Measurements from ENCODE around the gene PCSK9.
"Not testable (repeated sequence)": the region's sequence is repeated elsewhere in the genome, so short reads cannot be mapped to it uniquely, and the experiment has no call there.

PCSK9 gene

GRCh38 chr1:55081905-55082296, 42.6 kb downstream of the PCSK9 start:
- DNase-seq: no peak

- no peak for DNase-seq
These were observed 44.9 kb downstream of the PCSK9 start for GRCh38 chr1:55084257-55084656.

GRCh38 chr1:55087439-55087838, 48.1 kb downstream of the PCSK9 start:
- DNase-seq: no peak

DNA sequence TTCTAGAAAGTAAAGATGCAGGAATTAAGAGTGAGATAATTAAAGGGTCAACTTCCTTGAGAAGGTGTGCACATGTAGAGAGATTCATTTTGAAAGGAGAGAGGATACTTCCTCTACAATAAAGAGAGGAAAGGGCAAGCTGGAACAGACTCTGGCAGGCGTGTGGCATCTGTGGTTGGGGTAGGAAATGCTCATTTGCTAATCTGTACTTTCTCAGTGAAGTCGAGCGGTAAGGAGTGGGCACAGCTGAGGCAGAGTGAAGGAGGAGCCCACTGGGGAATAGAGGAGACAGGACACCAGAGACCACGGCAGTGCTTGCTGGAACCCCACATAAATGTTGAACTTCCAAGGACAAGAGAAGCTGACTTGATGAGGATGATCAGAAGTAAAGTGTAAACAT, 49.1 kb downstream of the PCSK9 start:
- no peak for DNase-seq

DNA sequence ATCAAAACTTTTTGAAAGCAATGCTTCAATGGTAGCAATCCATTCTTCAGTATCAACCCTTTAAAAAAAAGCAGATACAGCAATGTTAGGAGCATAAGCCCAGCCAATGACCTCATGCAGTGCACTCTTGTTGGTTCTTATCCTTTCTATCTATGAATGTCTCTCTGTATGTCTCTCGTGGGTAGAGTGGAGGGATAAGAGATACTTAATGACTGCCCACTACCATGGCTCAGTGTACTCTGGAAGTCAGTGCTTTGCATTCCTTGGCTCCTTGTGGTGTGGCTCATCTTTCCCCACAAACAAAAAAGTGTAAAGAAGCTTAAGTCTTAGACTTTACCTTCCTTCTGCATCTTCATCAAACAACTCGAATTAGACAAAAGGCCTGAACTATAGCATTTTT, 50.3 kb downstream of the PCSK9 start:
- DNase-seq: no peak

- DNase-seq: no peak
These were observed 53.1 kb downstream of the PCSK9 start for GRCh38 chr1:55092475-55092874.

- no peak for DNase-seq
These were observed 55.7 kb downstream of the PCSK9 start for GRCh38 chr1:55095095-55095494.

DNA sequence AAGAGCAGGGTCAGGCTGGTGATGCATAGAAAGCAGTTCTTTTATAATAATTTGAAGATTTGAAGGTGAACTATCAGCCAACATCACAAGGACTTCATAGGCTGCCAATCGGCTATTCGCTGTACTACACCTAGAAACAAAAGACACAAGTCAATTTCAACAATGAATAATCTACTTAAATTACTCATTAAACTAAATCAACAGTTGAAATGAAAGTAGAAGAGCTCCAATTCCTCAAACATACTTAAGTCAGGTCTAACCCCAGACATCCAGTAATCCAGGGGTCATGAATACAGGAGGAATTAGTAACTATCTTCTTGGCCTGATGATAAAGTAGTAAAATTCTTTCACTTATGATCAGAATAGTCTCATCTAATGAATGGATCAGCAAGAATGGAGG, 64.5 kb downstream of the PCSK9 start:
- no peak for DNase-seq

DNA sequence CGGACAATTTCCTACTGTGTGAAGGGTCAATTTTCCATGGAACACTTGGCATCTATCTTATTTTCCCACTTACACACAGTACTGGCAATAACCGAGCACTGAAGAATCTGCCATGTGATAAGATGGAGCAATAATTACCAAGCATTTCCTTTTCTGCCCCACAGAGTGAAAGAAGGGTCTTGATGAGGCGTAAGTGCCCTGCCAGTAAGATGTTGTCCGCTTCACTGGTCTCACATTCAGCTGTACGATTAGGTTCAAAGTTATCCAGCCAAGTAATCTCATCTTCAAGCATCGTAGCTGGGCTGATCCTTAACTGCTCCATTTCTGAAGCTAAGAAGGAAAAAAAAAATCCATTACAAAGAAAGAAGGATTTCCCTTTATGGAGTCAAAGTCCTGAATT, 67.8 kb downstream of the PCSK9 start:
- DNase-seq: no peak

DNA sequence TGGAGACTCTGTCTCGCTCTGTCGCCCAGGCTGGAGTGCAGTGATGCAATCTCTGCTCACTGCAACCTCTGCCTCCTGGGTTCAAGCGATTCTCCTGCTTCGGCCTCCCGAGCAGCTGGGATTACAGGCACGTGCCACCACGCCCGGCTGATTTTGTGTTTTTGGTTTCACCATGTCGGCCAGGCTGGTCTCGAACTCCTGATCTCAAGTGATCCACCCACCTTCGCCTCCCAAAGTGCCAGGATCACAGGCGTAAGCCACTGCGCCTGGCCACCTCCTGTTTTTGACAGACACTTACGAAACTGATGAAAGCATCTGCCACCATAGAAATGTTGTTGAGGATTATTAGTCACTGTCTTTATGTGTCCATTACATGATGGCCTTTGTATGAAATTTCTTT, 69.7 kb downstream of the PCSK9 start:
- DNase-seq: not testable (repeated sequence)

All from GDM1 (cell line).